Airway epithelial cell (primary cell): Measurements from ENCODE around the gene TFR2. TPM values are rescaled to one million over a fixed set of nuclear protein-coding genes. Genes with fewer than 3 reads are reported as not detected.

Experiments
- total RNA-seq: library from RNA; depleted of rRNA; stranded (reverse); fragments of >200 nt; gene quantifications from 2 replicates; pipeline ENCODE4 v1.2.3, GENCODE V29; 2015

TFR2 gene
- 0.05 and 0.71 TPM in 2 replicates for total RNA-seq

GRCh38 chr7:100641463-100641859, at the start of gene TFR2:
Gene TFR2 (minus strand): TSS chr7:100641552. CDS start chr7:100641509, 43 bp downstream.

GRCh38 chr7:100673302-100673941, 32.1 kb upstream of the TFR2 start, which contains the start of gene GNB2:
Gene GNB2 (plus strand): TSS chr7:100673740. CDS start chr7:100676266, 2,526 bp downstream.

GRCh38 chr7:100655908-100656674, 14.7 kb upstream of the TFR2 start, which contains the start of gene ACTL6B:
Gene ACTL6B (minus strand): TSS chr7:100656448. CDS start chr7:100656354, 94 bp downstream.

GRCh38 chr7:100611983-100612729, 29.2 kb downstream of the TFR2 start, which contains the start of gene MOSPD3:
Gene MOSPD3 (plus strand): TSS chr7:100612540. CDS start chr7:100612792, 252 bp downstream.

GRCh38 chr7:100586266-100587025, 54.9 kb downstream of the TFR2 start, which contains the start of gene FBXO24:
Gene FBXO24 (plus strand): TSS chr7:100586328. CDS start chr7:100586626, 298 bp downstream.

GRCh38 chr7:100585511-100586265, 55.7 kb downstream of the TFR2 start, which contains the start of gene LRCH4:
Gene LRCH4 (minus strand): TSS chr7:100586129. CDS start chr7:100586100, 29 bp downstream.

GRCh38 chr7:100573691-100574361, 67.5 kb downstream of the TFR2 start, which contains the start of gene SAP25:
Gene SAP25 (minus strand): TSS chr7:100573900. CDS start chr7:100573742, 158 bp downstream.

Other genes starting within 250 kb of the TFR2 start
- 2.5 and 6.3 TPM in 2 replicates for gene ZCWPW1, start 212.8 kb downstream of the TFR2 start, total RNA-seq
- 15.7 and 21.0 TPM in 2 replicates for gene MEPCE, start 211.7 kb downstream of the TFR2 start, total RNA-seq
- gene PPP1R35, start 205.1 kb downstream of the TFR2 start, total RNA-seq = 35.0 and 37.2 TPM in 2 replicates
- 0.14 TPM in 1 of 2 replicates, not detected in the other for gene SPACDR, start 177.3 kb downstream of the TFR2 start, total RNA-seq
- 32.3 and 45.8 TPM in 2 replicates for gene TSC22D4, start 162.3 kb downstream of the TFR2 start, total RNA-seq
- gene NYAP1, start 157.6 kb downstream of the TFR2 start, total RNA-seq = 0.65 and 2.1 TPM in 2 replicates
- gene AGFG2, start 102.3 kb downstream of the TFR2 start, total RNA-seq = 11.7 and 13.3 TPM in 2 replicates
- 0.35 TPM in 1 of 2 replicates, not detected in the other for gene SAP25, start 67.7 kb downstream of the TFR2 start, total RNA-seq
- 23.6 and 41.6 TPM in 2 replicates for gene LRCH4, start 55.4 kb downstream of the TFR2 start, total RNA-seq
- 0.21 and 0.28 TPM in 2 replicates for gene FBXO24, start 55.2 kb downstream of the TFR2 start, total RNA-seq
- gene PCOLCE, start 39.2 kb downstream of the TFR2 start, total RNA-seq = 4.6 and 7.0 TPM in 2 replicates
- gene MOSPD3, start 29.0 kb downstream of the TFR2 start, total RNA-seq = 17.2 and 21.1 TPM in 2 replicates
- not detected in 2 replicates for gene ACTL6B, start 14.9 kb upstream of the TFR2 start, total RNA-seq
- gene GNB2, start 32.2 kb upstream of the TFR2 start, total RNA-seq = 255 and 264 TPM in 2 replicates
- 7.4 and 9.7 TPM in 2 replicates for gene GIGYF1, start 52.7 kb upstream of the TFR2 start, total RNA-seq
- gene POP7, start 64.6 kb upstream of the TFR2 start, total RNA-seq = 39.9 and 54.2 TPM in 2 replicates
- not detected in 2 replicates for gene EPO, start 78.9 kb upstream of the TFR2 start, total RNA-seq
- not detected in 2 replicates for gene ZAN, start 92.0 kb upstream of the TFR2 start, total RNA-seq
- gene EPHB4, start 186.0 kb upstream of the TFR2 start, total RNA-seq = 74.9 and 101 TPM in 2 replicates
- gene SLC12A9, start 211.2 kb upstream of the TFR2 start, total RNA-seq = 12.2 and 20.5 TPM in 2 replicates
- gene TRIP6, start 225.8 kb upstream of the TFR2 start, total RNA-seq = 166 and 169 TPM in 2 replicates
- 66.3 and 73.5 TPM in 2 replicates for gene SRRT, start 233.6 kb upstream of the TFR2 start, total RNA-seq
- 3.0 and 3.5 TPM in 2 replicates for gene UFSP1, start 248.2 kb upstream of the TFR2 start, total RNA-seq